NCI-H1694 (cell line): ENCODE data around the gene F12.

Source experiments
- DNase-seq: peaks from one replicate; lab custom pipeline; 2025; lab: John Stamatoyannopoulos, UW

F12 gene

DNA sequence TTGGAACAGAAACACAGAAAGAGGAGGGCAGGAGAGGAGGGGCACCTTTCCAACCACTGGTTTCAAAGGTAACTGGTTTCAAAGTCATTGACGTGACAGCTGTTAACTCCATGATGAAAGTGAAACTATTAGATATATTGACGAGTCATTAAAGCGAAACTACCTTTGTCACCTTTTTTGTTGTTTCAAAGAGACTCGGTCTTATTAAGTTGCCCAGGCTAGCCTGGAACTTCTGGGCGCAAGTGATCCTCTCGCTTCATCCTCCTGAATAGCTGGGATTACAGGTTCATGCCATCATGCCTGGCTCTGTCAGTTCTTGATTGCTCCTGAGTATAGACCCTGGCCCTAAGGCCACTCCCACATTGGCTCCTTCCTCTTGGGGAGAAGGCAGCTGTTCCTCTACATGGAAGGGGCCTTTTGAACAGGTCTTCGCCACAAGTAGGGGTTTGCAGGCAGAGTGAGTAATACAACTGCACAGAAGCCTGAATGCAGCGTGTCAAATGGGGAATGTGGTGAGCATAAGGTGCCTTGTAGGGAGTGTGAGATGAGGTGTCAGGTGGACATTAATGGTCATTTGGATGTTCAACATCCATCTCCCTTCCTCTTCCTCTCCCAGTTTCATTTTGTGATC lies 3.4 kb upstream of the F12 start:
- no peak for DNase-seq

DNA sequence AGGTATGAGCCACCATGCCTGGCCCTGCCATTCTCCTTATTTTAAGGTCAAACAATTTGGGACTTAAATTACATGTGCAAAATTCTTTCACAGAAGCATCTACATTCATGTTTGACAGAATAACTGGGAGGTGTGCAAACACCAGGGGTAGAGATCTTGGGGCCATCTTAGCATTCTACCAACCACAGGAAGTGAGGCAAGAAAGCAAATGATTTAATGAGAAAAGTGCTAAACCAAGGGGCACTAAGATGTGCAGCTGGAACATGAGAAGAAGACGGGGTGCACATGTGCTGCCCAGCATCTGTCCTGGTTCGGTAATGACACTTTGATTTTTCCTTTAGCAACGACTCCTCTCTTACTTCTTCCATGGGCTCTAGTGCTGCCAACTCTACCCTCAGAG lies 1.2 kb upstream of the F12 start:
- no peak for DNase-seq

DNA sequence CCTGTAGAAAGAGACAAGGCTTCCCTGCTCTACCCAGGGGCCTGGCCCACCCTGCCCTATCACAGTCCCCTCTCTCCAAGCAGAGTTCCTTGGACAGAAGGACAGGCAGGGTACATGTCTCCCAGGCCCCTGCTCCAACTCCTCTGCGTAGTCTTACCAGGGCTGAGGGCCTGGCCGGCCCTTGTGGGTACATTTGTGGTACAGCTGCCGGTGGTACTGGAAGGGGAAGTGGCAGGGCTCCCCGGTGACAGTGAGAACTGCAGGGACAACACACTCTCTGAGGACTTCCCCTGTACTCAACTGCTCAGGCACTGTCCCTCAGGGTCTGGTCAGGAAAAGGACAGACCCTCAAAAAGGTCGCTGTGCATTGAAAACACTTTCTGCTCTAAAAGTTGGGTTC lies 3.6 kb downstream of the F12 start:
- no peak for DNase-seq

DNA sequence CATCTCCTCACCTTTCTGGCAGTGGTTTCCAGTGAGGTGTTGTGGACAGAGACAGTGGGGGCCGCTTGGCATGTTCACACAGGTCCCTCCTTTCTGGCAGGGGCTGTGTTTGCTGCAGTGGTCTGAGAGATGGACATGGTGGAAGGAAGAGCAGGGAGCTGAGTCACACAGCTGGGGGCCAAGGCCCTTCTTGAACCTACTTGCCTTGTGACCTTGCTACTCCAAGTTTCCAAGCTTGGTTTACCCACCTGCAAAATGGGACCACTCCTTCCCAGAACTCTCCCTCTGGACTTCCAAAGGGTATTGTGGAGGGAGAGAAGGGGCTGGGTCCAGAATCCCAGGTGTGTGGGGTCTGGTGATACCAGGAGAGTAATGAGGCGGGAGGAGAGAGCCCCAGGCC lies 4.1 kb downstream of the F12 start:
- DNase-seq = no peak

DNA sequence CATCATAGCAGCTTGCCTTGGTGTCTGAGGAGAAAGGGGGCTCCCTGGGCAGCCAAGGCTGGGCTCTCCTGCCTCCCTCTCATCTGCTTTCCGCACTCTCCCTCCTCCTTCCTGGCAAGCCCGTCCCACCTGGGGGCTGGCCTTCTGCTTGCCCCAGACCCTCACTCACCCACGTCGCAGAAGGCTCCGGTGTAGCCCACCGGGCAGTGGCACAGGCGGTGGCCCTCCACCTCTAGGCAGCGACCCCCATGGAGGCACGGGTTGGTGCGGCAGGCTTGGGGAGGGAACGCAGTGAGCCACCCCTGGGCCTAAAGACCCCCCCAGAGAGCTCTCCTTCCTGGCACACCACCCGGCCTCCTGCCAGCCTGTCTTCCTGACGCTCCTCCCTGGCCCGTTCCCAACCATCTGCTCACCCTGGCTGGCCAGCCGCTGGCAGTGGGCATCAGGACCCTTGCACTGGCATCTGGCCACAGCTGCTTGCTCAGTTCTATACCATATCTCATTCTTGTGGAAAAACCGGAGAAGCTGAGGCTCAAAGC lies 4.7 kb downstream of the F12 start:
- no peak for DNase-seq

DNA sequence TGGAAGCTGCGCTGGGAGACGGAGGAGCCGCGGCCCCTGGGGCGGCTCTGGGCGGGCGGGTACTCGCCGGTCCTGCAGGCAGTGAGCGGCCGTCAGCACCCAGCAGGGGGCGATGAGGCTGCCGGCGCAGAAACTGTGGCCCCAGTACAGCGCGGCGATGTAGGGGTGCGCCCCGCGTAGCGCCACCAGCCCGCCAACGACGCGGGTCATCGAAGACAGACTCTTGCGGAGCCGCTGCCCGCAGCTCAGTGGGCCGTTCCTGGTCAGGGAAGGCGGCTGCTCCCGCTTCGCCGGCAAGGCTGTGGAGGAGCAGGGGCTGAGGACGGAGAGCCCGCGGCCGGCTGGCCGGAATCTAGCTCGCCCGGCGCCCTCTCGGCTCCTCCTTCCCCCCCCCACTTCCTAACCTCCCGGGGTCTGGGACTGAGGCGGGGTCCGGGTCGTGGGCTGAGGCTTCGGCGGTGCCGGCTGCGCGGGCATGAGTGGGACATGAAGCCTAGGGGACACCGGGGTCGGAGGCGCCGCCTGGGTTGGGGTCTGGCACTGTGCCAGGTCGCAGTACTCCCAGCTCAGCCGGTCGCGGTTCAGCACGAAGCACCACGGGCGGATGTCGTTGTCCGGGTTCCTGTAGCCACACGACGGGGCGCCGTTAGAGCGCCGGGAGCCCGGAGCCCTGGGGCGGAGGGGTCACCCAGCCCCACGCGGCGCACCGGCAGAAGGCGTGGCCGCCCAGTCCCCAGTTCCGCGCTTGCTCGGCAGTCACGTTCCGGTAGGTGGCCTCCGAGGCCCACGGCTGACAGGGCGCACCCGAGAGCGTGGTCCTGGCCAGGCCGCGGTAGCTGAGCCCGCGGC lies 5.3 kb downstream of the F12 start:
- DNase-seq = peak; percentile 38

DNA sequence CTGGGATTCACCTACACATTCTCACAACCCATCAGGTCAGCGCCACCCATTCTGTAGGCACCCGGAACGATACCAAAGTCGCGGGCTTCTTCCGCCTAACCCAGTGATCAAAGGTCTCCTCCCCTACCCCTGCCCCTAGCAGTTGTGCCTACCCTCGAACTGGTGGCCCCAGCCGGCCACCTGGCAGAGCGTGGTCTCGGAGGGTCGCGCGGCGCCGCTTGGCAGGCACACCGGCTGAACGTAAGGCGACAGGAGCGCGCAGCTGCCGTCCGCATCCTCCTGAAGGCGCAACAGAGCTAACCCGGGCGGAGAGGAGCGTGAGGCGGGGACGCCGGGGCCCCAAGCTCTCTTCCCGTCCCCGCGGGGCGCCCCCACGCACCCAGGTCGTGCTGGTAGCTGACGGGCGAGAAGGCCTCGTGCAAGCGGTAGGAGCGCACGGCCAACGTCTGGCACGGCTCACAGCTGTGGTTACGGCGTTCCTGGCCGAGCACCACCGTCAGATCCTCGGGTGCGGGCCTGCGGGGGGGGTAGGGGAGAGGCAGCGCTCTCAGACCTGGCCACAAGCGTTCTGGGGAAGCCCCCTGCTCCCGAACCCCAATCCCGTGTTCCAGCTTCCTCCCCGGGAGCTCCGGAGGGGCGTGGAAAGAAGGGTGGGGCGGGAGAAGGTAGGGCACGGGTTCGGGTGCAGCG lies 6.1 kb downstream of the F12 start:
- DNase-seq = no peak

DNA sequence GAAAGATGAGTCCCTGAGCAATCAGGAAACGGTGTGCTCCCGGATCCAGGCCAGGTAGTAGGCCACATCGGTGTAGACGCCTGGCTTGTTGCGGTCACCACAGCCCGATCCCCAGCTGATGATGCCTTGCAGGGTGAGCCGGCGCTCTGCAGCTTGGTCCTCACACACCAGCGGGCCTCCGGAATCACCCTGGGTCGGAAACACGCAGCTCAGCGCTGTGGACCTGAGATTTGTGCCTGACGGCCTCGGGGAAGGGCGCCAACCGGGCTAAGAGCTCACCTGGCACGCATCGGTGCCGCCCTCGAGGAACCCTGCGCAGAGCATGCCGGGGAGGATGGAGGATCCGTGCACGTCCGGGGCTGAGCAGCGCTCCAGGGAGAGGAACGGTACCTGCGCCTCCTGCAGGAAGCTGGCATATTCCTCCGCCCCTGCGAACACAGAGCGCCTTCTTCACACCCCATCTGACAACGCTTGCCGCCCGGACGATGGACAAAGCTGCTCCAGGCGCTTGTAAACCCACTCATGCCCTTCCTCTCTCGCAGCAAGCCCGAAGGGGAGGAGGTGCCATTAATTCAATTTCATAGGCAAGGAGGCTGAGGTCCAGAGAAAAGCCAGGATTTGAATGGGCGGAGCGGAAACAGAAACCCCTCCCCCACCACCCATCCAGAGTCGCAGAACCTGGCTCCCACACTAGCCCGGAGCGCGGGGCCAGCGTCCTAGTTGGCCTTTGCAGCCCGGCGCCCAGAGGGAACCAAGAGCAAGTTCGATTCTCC lies 6.9 kb downstream of the F12 start:
- peak; percentile 24 for DNase-seq

DNA sequence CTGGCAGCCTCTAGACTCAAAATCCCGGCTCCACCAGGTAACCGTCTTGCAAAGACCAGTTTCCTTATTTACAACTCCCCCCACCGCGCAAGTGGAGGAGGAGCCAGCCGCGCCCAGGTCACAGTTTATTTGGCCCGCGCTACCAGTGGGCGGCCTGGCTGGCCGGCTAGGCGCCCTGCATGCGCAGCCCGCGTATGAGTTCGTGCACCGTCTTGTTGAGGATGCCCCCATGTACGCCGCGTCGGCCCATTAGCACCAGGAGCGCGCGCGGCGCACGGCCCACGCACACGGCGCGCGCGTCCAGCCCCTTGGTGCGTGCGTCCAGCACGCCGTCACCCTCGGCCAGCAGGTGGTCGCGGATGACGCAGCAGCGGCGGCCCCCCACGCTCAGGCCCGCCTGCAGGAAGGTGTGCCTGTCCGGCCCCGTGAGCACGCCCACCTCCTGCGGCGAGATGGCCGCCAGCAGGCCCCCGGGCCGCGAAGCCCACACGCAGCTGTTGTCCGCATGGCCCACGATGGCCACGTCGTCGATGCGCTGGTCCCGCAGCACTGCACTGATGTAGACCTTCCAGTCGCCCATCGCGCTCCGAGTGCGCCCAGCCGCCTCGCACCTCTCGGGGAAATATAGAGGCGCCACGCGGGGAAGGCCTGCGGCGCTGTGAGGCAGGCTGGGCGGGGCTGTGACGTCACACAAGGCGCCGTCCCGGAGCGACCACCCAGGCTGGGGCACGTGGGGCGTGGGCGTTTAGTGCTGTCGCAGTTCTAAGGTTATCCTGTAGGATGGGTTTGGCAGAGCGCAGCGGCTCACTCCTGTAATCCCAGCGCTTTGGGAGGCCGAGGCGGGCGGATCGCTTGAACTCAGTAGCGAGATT lies 9.1 kb downstream of the F12 start, which contains the start of gene PFN3:
TSS of gene PFN3 (minus strand) at position 665 of the 872 bp plus-strand sequence. CDS start at position 580, 85 bp downstream.
- DNase-seq = no peak

DNA sequence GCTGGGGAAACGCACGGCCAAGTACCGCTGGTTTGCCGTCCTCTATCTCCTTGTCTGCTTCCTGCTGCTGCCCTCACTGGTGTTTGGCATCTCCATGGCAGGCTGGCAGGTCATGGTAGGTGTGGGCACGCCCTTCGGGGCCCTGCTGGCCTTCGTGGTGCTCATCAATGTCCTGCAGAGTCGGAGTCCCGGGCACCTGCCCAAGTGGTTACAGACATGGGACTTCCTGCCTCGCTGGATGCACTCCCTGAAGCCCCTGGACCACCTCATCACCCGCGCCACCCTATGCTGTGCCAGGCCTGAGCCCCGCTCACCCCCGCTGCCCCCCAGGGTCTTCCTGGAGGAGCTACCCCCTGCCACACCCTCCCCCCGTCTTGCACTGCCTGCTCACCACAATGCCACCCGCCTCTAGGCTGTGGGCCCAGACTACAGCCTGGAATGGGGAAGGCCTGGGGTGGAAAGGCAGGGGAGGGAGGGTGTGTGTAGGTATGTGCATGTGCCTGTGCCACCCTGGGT lies 11.4 kb downstream of the F12 start:
- DNase-seq = no peak

DNA sequence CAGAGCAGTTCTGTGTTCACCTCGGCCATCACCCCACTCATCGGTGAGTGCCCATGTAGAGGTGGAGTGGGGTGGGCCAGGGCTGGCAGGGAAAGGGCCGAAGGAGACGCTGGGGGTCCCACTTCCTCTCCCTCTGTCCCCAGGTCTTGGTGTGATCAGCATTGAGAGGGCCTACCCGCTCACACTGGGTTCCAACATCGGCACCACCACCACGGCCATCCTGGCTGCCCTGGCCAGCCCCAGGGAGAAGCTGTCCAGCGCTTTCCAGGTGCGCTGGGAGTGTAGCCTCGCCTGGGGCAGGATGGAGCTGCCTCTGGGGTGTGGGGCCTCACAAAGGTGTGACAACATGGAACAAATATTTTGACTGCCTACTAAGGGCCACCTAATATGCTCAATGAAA lies 12.6 kb downstream of the F12 start:
- DNase-seq = no peak

DNA sequence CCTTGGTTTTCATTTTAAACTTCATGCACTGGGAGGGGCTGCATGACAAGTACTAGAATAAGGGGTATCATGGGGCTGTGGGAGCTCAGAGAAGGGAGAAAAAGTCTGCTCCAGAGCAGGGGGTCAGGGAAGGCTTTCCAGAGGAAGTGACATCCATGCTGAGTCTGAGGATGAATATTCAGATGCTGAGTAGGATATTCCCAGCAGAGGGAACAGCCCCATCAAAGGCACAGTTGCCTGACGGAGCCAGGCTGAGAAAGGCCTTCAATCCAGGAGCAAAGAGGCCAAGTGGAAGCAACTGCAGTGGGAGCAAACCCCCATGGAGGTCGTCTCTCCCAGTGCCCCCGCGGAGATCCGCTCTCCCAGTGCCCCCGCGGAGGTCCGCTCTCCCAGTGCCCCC lies 13.3 kb downstream of the F12 start:
- DNase-seq = no peak

DNA sequence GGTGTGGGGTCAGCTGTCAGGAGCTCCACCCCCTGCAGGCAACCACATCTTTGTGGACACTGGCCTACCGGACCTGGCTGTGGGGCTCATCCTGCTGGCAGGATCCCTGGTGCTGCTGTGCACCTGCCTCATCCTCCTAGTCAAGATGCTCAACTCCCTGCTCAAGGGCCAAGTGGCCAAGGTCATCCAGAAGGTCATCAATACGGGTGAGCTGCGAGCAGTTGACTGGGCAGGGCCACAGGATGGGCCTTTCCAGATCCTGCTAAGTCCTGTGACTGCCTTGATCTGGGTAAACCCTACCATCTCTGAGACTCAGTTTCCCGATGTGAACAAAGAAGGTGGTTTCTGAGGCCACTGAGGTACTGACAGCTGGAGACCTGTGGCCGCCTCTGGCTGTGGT lies 15.4 kb downstream of the F12 start:
- DNase-seq = no peak

DNA sequence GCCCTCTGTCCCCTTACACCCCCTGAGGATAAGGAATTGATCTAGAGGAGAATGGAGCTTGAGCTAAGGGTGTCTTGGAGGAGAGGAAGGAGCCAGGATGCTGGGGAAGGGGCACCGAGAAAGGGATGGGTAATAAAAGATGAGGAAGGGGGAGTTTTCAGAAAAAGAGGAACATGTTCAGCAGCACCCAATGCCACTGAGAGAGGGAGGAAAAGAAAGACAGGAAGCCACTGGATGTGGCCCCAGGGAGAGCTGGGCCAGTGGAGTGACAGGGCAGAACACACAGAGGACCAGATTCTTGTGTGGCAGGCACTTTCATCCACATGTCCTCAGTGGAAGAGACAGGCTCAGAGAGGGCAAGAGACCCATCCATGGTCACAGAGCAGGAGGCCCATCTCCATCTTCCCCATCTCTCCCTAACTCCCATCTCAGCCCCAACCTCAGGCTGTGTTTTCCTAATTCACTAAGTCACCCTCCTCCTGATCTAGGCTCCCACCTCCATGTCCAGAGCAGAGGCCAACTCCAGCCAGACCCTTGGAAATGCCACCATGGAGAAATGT lies 16.1 kb downstream of the F12 start:
- DNase-seq = no peak

DNA sequence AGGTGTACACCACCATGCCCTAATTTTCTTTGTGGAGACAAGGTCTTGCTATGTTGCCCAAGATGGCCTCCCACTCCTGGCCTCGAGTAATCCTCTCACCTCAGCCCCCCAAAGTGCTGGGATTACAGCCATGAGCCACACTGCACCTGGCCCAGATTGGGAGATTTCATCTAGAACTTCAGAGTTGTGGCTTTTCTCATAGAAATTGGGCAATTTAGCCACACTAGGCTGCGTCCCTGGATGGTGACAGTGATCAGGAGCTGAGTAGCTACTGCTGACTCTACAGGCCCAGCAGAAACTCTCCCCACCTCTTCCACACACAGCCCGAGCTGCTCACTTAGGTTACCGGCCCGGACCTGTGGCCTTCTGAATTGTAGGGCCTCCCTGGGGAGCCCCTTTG lies 16.6 kb downstream of the F12 start:
- no peak for DNase-seq

DNA sequence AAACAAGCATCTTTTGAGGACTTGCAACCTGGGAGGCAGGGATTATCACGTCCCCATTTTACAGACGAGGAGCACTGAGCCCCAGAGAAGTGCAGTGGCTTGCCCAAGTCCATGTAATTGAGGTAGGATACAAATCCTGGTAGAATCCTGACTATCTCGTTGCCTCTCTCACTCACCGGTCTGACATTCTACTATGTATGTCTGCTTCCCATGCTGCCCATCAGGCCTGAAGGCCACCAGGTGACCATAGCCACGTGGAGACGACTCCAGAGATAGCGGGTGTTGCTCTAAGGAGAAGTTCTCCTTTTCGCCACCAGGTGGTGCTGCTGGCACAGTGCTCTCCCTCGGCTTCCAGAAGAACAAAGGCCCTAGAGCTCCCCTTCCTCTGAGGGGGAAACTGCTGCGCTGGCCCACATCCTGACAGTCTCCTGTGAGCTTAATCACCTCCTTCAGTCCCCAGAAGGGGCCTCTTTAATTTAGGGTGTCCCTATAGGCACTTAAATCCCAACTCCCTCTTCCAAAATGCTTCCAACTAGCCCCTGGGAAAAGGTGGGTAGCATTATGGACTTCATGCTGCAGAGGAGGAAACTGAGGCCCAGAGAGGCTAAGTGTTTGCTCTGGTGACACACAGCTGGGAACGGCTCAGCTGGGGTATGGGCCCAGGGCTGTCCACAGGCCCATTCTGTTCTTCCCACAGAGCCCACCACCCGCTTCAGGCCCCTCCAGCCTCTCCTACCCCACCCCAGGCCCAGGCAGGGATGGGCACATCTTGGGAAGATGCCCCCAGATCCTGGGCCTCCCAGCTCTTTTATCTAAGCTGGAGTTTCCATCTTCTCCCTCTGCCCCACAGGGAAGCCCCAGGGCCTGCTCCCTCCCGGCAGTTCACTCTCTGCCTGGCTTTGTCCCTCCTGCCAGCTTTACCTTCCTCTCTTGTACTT lies 18.7 kb downstream of the F12 start:
- peak; percentile 87 for DNase-seq

DNA sequence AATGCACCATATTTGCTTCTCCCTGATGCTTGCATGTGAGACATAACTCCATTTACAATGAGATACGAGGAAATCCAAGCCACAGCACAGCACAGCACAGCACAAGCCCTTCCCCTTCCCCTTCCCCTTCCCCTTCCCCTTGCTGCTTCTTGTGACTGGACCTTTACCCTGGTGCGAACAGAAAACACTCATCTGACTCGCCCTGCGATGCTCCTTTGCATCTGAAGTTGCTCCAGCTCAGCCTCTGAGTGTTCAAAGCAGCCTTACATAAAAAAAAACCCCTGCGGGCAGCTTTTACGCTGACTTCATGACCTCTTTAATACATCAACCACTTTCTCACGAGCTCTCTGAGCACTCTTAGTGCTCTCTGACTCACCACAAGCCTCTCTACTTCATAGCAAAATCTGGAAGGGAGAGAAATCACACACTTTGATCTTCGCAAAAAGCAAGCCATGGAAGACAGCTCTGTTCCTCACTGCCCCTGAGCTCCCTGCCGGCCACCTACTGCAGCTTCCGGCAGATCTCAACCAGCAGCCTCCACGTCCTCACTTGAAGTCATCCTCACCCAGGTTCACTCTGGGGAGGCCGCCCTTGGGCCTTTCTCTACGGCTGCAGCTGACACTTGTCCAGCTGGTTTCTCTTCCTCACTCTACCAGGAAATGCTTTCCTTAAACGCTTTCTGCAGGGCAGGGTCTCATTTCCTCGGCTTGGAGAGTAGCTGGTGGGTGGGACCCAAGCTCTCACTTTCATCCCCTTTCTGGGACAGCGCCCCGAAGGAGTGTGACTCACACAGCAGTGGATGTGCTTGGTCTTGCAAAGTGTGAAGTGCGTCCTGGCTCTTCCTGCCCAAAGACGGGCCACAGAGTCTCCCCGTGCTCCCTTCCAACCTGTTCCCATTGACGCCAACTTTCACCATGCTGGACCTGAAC lies 19.9 kb downstream of the F12 start:
- no peak for DNase-seq

DNA sequence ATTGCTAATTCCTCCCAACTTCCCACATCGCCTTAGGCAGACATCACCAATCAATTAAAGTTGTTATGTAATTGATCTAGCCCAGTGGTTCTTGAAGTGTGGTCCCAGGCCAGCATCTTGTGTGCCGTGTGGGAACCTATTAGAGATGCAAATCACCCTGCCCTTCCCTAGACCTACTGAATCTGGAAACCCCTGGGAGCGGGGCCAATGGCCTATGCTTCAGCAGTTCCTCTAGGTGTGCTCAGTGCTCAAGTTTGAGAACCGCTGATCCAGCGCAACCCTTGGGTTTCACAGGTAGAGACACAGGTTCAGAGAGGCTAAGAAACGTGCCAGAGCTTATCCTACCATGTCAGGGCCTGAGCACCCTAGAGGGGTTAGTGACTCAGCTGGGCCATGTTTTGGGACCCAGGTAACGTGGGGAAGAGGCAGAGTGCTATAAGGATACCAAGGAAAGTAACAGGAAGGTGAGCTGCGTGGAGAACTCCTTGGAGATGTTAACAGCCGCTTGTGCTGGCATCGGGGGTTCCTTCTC lies 20.8 kb downstream of the F12 start:
- no peak for DNase-seq
